Hematopoietic multipotent progenitor cell treated with erythropoietin and hydrocortisone succinate and interleukin-3 and kit ligand, for 17 days (in vitro differentiated cells): ENCODE measurements around the gene PIK3R6.

Experiments used
- DNase-seq: peaks from one replicate; pipeline ENCODE4 v3.0.0-alpha.2; 2015; ENCODE audit warnings: low spot score

The PIK3R6 gene

GRCh38 chr17:8867361-8867981 is at the start of gene PIK3R6:
TSS of gene PIK3R6 (minus strand) at chr17:8867674. CDS start at chr17:8849794, 17,880 bp downstream.
- DNase-seq: no peak

- DNase-seq: no peak
Observed at GRCh38 chr17:8916466-8916865, 49.0 kb upstream of the PIK3R6 start.

GRCh38 chr17:8914554-8914953 is 47.1 kb upstream of the PIK3R6 start:
- DNase-seq: no peak

GRCh38 chr17:8913879-8914278 is 46.4 kb upstream of the PIK3R6 start:
- no peak for DNase-seq

DNA sequence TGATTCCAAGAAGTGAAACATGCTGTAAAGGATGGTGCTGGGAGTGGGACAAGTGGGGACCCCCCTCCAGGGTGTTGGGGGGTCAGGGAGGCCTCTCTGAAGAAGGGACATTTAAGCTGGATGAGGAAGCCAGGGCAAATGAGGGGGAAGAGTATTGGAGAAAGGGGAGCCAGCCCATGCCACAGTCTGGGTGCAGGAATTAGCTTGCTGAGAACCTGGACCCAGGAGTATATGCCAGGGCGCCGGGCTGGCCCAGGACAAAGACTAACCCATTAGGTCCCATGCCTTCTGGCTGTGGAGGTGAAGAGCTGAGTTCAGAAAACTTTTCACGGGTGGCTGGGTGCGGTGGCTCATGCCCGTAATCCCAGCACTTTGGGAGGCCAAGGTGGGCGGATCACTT is 45.6 kb upstream of the PIK3R6 start:
- DNase-seq: no peak

DNA sequence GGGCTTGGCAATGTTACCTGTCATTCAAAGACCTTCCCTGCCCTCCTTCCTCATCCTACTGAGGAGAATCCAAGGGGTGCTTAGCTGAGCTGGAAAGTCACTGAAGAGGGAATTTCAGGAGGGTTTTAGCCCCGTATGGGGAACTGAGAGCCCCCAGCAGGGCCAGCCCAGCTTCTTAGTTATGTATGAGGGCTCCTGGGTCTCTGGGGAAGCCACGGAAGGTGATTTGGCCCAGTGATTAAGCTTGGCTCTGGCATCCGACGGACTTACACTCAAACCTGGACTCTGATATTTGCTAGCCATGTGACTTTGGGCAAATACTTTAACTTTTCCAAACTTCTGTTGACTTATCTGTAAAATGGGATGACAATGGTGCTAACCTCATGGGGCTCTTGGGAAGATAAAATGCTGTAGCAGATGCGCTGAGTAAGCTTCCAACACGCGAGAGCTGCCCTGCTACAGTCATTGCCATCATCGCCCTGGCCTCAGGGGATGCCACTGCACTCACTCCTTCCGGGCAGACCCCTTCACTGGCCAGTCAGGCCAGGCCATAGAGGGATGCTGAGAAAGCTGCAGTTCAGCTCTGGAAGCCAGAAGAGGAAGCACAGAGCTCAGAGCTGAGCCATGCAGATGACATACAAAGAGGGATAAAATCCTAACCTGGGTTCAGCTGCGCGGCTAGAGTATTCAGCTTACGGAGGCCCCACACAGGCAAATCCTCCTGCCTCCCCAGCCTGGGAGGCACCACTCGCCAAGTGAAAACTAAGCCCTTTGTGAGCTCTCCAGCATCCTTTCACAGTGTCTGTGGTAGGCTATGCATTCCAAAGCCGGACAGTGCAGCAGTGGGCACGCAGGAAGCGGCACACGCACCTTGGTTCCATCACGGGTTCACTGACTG is 44.9 kb upstream of the PIK3R6 start:
- DNase-seq: no peak

- DNase-seq: no peak
Observed at GRCh38 chr17:8910969-8911604, 43.6 kb upstream of the PIK3R6 start.

DNA sequence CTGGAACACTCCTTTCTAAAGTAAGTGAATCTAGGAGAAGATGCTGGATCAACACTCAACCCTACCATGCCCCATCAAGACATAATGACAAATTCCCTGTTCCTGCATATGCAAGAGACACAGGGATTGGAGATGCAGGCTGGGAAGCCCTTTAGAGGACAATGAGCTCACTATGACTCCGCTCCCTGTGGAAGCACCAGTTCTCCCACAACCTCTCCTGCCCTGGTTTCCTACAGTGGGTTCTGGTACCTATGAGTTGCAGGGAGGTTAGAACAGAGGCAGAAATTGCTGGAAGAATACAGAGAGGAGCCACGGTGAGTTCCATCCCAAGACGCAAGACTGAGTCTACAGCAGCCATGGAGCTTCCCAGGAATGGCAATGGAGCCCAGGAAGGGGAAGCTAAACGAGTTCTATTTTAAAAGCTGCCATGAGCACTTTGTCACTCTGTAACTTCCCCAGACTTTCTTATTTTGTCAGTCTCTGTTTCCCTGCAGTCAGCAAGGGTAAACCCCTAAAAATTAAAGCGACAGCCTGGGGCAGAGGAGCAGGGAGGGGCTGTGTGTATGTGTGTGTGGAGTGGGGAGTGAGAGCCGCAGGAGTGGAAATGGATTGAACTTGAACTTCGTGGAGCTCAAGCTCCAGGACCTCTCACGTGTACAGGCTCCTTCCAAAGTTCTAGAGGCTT is 42.3 kb upstream of the PIK3R6 start:
- DNase-seq: no peak

GRCh38 chr17:8905331-8905730 is 37.9 kb upstream of the PIK3R6 start:
- no peak for DNase-seq

- no peak for DNase-seq
Observed at GRCh38 chr17:8904686-8905085, 37.2 kb upstream of the PIK3R6 start.

- DNase-seq: no peak
Observed at GRCh38 chr17:8904201-8904600, 36.7 kb upstream of the PIK3R6 start.

DNA sequence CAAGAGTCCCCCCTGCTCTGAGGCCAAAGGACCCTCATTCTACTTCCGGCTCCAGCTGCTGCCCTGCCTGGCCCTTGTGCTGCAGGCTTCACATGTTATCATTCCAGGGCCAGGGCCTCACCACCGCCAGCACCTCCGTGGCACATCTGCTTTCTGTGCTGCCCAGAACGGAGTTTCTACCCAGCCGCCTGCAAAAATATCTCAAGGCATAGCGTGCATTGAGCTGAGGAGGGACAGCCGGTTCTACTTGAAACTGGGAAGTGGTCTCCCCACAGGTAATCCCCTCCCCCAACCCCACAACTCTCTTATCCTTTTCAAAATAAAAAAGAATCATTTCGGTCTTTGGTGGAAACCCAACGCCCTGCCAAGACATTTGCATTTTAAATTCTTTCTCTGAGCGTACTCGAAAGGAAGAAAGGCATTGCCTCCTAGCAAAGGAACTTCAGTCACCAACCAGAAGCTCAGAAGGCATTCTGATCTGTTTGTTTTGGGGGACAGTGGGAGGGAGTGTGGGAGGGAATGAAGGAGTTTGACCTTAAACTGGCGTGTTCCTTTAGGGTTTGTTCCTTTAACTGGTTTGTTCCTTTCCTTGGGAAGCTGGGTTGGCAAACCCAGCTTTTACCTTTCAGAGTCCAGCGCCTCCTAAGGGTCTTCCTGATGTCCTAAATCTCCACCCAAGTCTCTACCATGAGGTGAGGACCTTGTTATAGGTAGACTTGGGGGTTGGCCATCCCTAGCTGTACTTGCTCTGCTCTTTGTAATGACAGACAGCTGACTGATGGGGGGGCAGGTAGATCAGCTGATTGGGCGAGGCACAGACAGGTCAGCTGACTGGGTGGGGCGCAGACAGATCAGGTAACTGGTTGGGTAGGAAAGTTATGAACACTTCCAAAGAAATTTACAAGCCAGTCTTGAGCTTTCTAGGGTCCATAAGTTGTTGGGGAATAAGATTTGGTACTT is 33.4 kb upstream of the PIK3R6 start:
- DNase-seq: no peak

GRCh38 chr17:8900207-8900606 is 32.7 kb upstream of the PIK3R6 start:
- no peak for DNase-seq

- DNase-seq: no peak
Observed at GRCh38 chr17:8898636-8899035, 31.2 kb upstream of the PIK3R6 start.

DNA sequence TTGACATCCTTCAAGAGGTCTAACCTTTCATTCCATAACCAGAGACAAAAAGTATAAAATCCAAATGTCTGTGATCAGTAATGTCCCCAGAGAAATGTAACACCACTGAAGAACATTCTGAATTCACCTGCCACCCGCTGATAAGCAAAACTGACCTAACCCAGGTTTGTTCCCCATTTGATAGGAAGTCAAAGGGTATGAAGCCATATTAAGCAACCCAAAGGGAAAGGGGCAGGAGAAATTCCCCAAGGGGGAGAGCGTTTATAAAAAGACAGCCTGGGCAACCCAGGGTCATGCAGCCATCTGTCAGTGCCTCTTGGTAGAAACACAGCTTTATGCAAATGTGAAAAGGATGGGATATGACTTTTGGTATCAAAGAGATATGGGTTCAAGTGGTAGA is 30.7 kb upstream of the PIK3R6 start:
- no peak for DNase-seq

GRCh38 chr17:8896641-8897635 is 29.5 kb upstream of the PIK3R6 start:
- no peak for DNase-seq

DNA sequence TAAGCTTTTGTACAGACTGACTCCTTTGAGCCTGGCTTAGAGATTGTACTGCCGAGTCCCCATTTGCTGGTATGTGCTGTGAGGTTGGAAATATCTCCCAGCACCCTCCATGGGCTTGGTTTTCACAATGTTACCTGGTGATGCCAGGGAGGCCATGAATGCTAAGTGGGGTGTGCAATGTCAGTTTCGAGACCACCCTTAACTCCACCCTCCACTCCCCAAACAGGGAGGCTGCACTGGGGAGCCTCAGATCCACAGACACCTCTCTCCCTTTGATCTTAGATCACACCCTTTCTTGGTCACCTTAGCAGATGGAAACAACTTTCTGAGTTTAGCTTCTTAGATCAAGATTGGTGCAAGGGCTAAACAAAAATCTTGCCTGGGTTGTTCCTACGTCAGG is 28.6 kb upstream of the PIK3R6 start:
- no peak for DNase-seq

DNA sequence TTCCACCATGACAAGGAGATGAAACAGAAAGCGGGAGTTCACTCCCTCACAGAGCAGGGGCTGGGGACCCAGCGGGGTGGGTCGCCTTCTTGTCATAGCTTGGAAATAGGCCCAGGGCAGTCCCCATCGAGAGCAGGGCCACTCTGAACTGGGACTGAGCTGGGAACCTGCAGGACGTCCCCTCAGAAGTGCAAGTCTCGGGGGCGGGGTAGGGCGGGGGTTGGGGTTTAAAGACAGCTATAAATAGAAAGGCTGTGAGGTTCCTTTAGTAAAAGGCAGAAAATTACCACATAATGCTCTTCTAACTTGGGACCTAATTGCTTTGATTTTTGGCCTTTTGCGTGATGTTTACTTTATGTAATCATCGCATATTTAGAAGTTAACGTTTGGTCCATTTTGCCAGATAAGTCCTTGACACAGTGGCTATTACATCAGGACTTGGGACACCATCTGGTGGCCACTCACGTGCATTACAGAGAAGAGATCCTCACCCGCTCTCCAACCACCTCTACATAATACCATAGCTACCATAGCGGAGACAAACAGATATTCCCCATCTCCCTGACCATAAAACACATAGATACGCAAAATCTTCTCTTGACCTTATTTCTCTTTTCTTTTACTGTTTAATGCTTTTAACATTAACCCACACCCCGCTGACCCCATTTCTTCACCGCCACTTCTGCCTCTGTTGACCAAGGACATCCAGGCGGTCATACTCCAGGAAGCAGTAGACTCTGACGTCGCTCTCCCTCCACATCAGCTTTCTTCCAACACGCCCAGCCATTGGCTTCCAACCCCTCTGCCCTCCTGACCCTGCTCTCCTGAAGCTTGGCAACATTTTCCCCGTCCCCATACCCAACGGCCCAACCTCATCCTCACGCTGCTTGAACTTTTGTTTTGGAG is 27.5 kb upstream of the PIK3R6 start:
- DNase-seq: peak; percentile 8

DNA sequence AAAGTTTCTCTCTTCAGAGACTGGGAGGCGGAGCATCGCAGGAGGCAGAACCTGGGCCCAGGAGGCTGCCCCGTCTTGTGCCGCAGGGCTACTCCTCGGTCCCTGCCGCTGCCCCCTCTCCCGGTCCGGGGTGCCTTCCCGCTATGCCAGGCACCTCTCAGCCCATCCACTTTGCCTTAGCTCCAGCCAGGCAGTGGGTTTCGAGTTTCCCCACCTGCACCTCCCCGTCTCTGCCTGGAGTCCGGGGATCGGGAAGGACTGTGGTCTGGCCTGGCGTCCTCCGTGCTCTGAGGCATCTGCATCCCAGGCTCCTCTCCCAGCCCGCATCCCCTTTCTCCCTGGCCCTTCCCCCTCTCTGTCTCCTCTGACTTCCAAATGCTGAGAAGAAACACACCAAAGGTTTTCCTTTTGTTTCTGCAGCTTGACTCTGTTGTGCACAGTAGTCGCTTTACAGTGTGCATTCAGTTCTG is 26.8 kb upstream of the PIK3R6 start:
- DNase-seq: no peak
